Loucy (cell line): Measurements from ENCODE around the gene TAC4.

Source experiments
- EZH2phosphoT487 ChIP-seq: fragments of 200-600 bp; IDR thresholded peaks from 2 replicates; pipeline ENCODE4 v1.6.1; 2018; ENCODE audit warnings: antibody characterized with exemption, mild to moderate bottlenecking, moderate library complexity, borderline replicate concordance
- TF ChIP-seq, protein P1 (sequence below): fragments of 200-600 bp; sonication (generic); conservative IDR thresholded peaks from 2 replicates; pipeline ENCODE4 v1.5.1; 2014; ENCODE audit warnings: mild to moderate bottlenecking, antibody characterized with exemption, low read length

DNA sequence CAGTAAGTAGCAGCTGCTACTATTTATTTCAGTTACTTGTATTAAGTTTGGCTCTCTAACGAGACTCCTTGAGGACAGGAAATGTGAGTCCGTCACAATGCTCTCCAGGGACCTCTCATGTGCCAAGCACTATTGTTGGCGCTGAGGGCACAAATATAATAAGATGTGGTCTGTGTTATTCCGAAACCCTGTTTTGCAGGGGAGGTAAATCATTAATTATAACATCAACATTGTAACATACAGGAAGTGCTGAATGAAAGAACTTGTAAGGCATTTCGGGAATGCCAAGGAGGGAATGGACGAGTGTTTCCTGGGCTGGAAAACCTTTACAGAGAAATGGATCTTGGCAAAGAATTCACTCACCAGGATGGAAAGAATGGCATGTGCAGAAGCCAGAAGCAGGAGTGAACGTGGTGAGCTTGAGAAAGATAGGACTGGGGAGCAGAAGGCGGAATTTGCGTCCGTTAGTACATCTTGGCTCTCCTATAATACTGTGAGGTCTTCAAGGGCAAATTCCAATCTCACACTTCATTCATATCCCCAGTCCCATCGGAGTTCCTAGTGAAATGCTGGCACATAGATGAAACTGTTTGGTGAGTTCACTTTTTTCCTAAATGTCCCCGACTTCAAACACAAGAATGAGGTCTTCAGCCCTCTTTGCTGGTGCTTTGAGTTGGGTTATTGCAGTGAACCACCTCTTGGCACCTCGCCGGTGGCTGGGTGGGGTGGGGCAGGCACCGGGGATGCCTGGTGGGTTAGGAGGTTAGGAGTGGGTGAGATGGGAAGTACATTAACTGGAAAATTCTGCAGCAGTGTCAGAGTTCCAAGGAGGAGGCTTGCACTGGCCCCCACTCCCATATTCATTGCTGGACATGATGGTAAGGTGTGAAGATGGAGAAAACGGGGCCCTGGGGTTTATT lies 11.5 kb downstream of the TAC4 start:
- TF ChIP-seq, protein P1, sequence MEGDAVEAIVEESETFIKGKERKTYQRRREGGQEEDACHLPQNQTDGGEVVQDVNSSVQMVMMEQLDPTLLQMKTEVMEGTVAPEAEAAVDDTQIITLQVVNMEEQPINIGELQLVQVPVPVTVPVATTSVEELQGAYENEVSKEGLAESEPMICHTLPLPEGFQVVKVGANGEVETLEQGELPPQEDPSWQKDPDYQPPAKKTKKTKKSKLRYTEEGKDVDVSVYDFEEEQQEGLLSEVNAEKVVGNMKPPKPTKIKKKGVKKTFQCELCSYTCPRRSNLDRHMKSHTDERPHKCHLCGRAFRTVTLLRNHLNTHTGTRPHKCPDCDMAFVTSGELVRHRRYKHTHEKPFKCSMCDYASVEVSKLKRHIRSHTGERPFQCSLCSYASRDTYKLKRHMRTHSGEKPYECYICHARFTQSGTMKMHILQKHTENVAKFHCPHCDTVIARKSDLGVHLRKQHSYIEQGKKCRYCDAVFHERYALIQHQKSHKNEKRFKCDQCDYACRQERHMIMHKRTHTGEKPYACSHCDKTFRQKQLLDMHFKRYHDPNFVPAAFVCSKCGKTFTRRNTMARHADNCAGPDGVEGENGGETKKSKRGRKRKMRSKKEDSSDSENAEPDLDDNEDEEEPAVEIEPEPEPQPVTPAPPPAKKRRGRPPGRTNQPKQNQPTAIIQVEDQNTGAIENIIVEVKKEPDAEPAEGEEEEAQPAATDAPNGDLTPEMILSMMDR: no peak
- TF ChIP-seq EZH2phosphoT487: no peak
